ENCODE measurements around the gene MAGEA11.
"Not testable (repeated sequence)": the region's sequence is repeated elsewhere in the genome, so short reads cannot be mapped to it uniquely, and the experiment has no call there.

MAGEA11 gene

GRCh38 chrX:149720021-149720689, 8.3 kb downstream of the MAGEA11 start:
- DNase-seq (ENCODE audit: low read depth): no peak
- no peak for TF ChIP-seq CTCF (conservative IDR thresholded peaks at IDR 0.05; ENCODE audit: low read length)
- H3K4me3 ChIP-seq (ENCODE audit: low read length): no peak overlapping the region

- H3K4me3 ChIP-seq (ENCODE audit: low read length); DNase-seq (ENCODE audit: low read depth): not testable (repeated sequence)
These were observed 9.4 kb downstream of the MAGEA11 start for GRCh38 chrX:149721241-149721640.

GRCh38 chrX:149721778-149722177, 9.9 kb downstream of the MAGEA11 start:
- H3K4me3 ChIP-seq (ENCODE audit: low read length): no peak overlapping the region
- TF ChIP-seq CTCF (conservative IDR thresholded peaks at IDR 0.05; ENCODE audit: low read length): no peak
- DNase-seq (ENCODE audit: low read depth): no peak

GRCh38 chrX:149723583-149724118, 11.8 kb downstream of the MAGEA11 start:
- not testable (repeated sequence) for H3K4me3 ChIP-seq (ENCODE audit: low read length); DNase-seq (ENCODE audit: low read depth)

GRCh38 chrX:149727308-149727707, 15.4 kb downstream of the MAGEA11 start:
- DNase-seq (ENCODE audit: low read depth); H3K4me3 ChIP-seq (ENCODE audit: low read length): not testable (repeated sequence)

GRCh38 chrX:149742269-149742668, 30.4 kb downstream of the MAGEA11 start:
- not testable (repeated sequence) for H3K4me3 ChIP-seq (ENCODE audit: low read length)

GRCh38 chrX:149746390-149747007, 34.6 kb downstream of the MAGEA11 start:
- DNase-seq (ENCODE audit: low read depth); H3K4me3 ChIP-seq (ENCODE audit: low read length): not testable (repeated sequence)

More at GRCh38 chrX:149742269-149742668, 30.4 kb downstream of the MAGEA11 start:
- DNase-seq (ENCODE audit: low read depth): not testable (repeated sequence)

GRCh38 chrX:149757206-149758067, 45.6 kb downstream of the MAGEA11 start:
- DNase-seq (ENCODE audit: low read depth): no peak
- no peak overlapping the region for H3K4me3 ChIP-seq (ENCODE audit: low read length)
- TF ChIP-seq CTCF (conservative IDR thresholded peaks at IDR 0.05; ENCODE audit: low read length): no peak

GRCh38 chrX:149758068-149758714, 46.3 kb downstream of the MAGEA11 start:
- no peak for TF ChIP-seq CTCF (conservative IDR thresholded peaks at IDR 0.05; ENCODE audit: low read length)

GRCh38 chrX:149758715-149759078, 46.8 kb downstream of the MAGEA11 start:
- DNase-seq (ENCODE audit: low read depth); H3K4me3 ChIP-seq (ENCODE audit: low read length): not testable (repeated sequence)

More at GRCh38 chrX:149758068-149758714, 46.3 kb downstream of the MAGEA11 start:
- DNase-seq (ENCODE audit: low read depth): no peak
- H3K4me3 ChIP-seq (ENCODE audit: low read length): no peak overlapping the region

Measured in AG10803 (cell line).